PFSK-1 (cell line): ENCODE measurements around the gene TMEM87A.

Source experiments
- FOXP2 ChIP-seq: optimal IDR thresholded peaks from 2 replicates; pipeline ENCODE3; 2011; ENCODE audit warnings: borderline replicate concordance, control low read depth, inconsistent platforms; ENCODE audit not compliant: insufficient read depth; ENCODE audit errors: extremely low read length, extremely low read depth
- POLR2AphosphoS5 ChIP-seq: IDR thresholded peaks from 2 replicates; pipeline ENCODE4 v1.6.1; 2012; ENCODE audit warnings: low read depth, mild to moderate bottlenecking, control low read depth, low read length, moderate library complexity
- REST ChIP-seq, 2 experiments: IDR thresholded peaks; 2 replicates each; pipeline versions ENCODE4 v1.6.1 to v1.8.0; 2011 to 2012; ENCODE audit warnings: low read depth in 2 of 2, low read length in 2 of 2, control low read depth in 1 of 2, inconsistent platforms in 1 of 2, mild to moderate bottlenecking in 1 of 2, moderate library complexity in 1 of 2; ENCODE audit not compliant: insufficient read depth in 1 of 2
- SIN3A ChIP-seq: IDR thresholded peaks from 2 replicates; pipeline ENCODE4 v1.6.1; 2012; ENCODE audit warnings: mild to moderate bottlenecking, low read length, moderate library complexity, borderline replicate concordance; ENCODE audit not compliant: insufficient read depth
- TAF1 ChIP-seq: IDR thresholded peaks from 2 replicates; pipeline ENCODE4 v1.6.1; 2012; ENCODE audit warnings: low read length, control low read depth, borderline replicate concordance; ENCODE audit not compliant: insufficient read depth

Gene TMEM87A

GRCh38 chr15:42215913-42216829, 57.1 kb downstream of the TMEM87A start:
- TF ChIP-seq SIN3A (no peak), POLR2AphosphoS5 (no peak), FOXP2 (no peak), REST (IDR thresholded peaks at IDR 0.05; ENCODE audit: insufficient read depth in 1 of 2, low read depth in 2 of 2, low read length in 2 of 2) (no peak), TAF1 (no peak)

- TF ChIP-seq REST (IDR thresholded peaks at IDR 0.05; ENCODE audit: insufficient read depth in 1 of 2, low read depth in 2 of 2, low read length in 2 of 2) = no peak
- TF ChIP-seq FOXP2 = no peak
- TF ChIP-seq TAF1 = no peak
- no peak for TF ChIP-seq SIN3A
- no peak for TF ChIP-seq POLR2AphosphoS5
Observed at GRCh38 chr15:42214600-42214999, 58.6 kb downstream of the TMEM87A start.

GRCh38 chr15:42213511-42213910, 59.7 kb downstream of the TMEM87A start:
- no peak for TF ChIP-seq REST (IDR thresholded peaks at IDR 0.05; ENCODE audit: insufficient read depth in 1 of 2, low read depth in 2 of 2, low read length in 2 of 2)
- no peak for TF ChIP-seq POLR2AphosphoS5
- TF ChIP-seq FOXP2 = no peak
- no peak for TF ChIP-seq SIN3A
- TF ChIP-seq TAF1 = no peak

- no peak for TF ChIP-seq TAF1
- TF ChIP-seq POLR2AphosphoS5 = no peak
- TF ChIP-seq REST (IDR thresholded peaks at IDR 0.05; ENCODE audit: insufficient read depth in 1 of 2, low read depth in 2 of 2, low read length in 2 of 2) = no peak
- TF ChIP-seq FOXP2 = no peak
- TF ChIP-seq SIN3A = no peak
Observed at GRCh38 chr15:42210696-42211095, 62.5 kb downstream of the TMEM87A start.
